H1 (cell line): ENCODE results near the gene DGUOK. TPM values are rescaled to one million over a fixed set of nuclear protein-coding genes. Genes with fewer than 3 reads are reported as not detected.

Experiments
- CTCF ChIA-PET: fragments of 300-600 bp; sonication (Branson Sonifier 250); formaldehyde crosslinking; loops from one replicate; lab custom pipeline; 2021; ENCODE audit not compliant: partially characterized antibody; lab: Charles Lee
- POLR2A ChIA-PET: fragments of 300-600 bp; sonication (Branson Sonifier 250); formaldehyde crosslinking; loops from one replicate; lab custom pipeline; 2021; ENCODE audit warnings: inconsistent platforms; ENCODE audit not compliant: partially characterized antibody; lab: Charles Lee
- DNase-seq, 2 experiments: peaks; one replicate each; pipeline versions ENCODE4 v3.0.0 to v3.0.0-alpha.2; 2010 to 2022; ENCODE audit warnings: low spot score in 2 of 2, low read depth in 1 of 2, mixed read lengths in 1 of 2
- FAIRE-seq: peaks from 2 replicates; lab custom pipeline; 2011; peaks lifted over from hg19 to GRCh38; lab: Jason Lieb, UNC
- H2AFZ ChIP-seq: 2 replicates; pipeline ENCODE4 v1.8.1; 2012; ENCODE audit warnings: low read length, inconsistent platforms
- H2AK5ac ChIP-seq: 2 replicates; pipeline ENCODE4 v1.6.1; 2013; ENCODE audit warnings: low read depth, low read length
- H2BK120ac ChIP-seq: replicated peaks from 2 replicates; pipeline ENCODE3; 2013; ENCODE audit warnings: low read depth, low read length, inconsistent platforms
- H2BK12ac ChIP-seq: 2 replicates; pipeline ENCODE4 v1.6.1; 2013; ENCODE audit warnings: low read depth, low read length
- H2BK15ac ChIP-seq: 2 replicates; pipeline ENCODE4 v1.6.1; 2013; ENCODE audit warnings: low read length
- H2BK20ac ChIP-seq: 2 replicates; pipeline ENCODE4 v1.6.1; 2013; ENCODE audit warnings: low read length
- H2BK5ac ChIP-seq: 2 replicates; pipeline ENCODE4 v1.6.1; 2013; ENCODE audit warnings: low read depth, low read length
- H3K14ac ChIP-seq: 2 replicates; pipeline ENCODE4 v1.6.1; 2013; ENCODE audit warnings: inconsistent platforms; ENCODE audit not compliant: insufficient read length
- H3K18ac ChIP-seq: 2 replicates; pipeline ENCODE4 v1.6.1; 2013; ENCODE audit warnings: low read length; ENCODE audit errors: extremely low read depth
- H3K23ac ChIP-seq: 2 replicates; pipeline ENCODE4 v1.6.1; 2013; ENCODE audit warnings: inconsistent platforms; ENCODE audit not compliant: insufficient read length
- H3K23me2 ChIP-seq: 2 replicates; pipeline ENCODE4 v1.6.1; 2013; ENCODE audit warnings: low read depth, low read length
- H3K27ac ChIP-seq: 2 replicates; pipeline ENCODE4 v1.6.1; 2011; ENCODE audit warnings: low read depth, low read length, inconsistent platforms
- H3K27me3 ChIP-seq, 4 experiments: replicated peaks in 1 of 4; 1 replicate in 1 of 4; 2 replicates in 3 of 4; pipeline versions ENCODE4 v1.6.1 to v1.8.1; 2011 to 2013; ENCODE audit warnings: low read length in 3 of 4, mild to moderate bottlenecking in 3 of 4, inconsistent platforms in 2 of 4, mixed read lengths in 2 of 4, moderate library complexity in 1 of 4; ENCODE audit not compliant: control insufficient read depth in 3 of 4, insufficient read depth in 3 of 4; ENCODE audit errors: extremely low read depth in 1 of 4
- H3K36me3 ChIP-seq, 4 experiments: 2 replicates each; pipeline versions ENCODE4 v1.6.1 to v1.8.1; 2011 to 2013; ENCODE audit warnings: mild to moderate bottlenecking in 4 of 4, low read length in 3 of 4, moderate library complexity in 2 of 4, control low read depth in 1 of 4, inconsistent platforms in 1 of 4; ENCODE audit not compliant: insufficient read depth in 4 of 4, control insufficient read depth in 2 of 4
- H3K4ac ChIP-seq: replicated peaks from 2 replicates; pipeline ENCODE3; 2013; ENCODE audit warnings: low read length, low read depth, mixed read lengths, inconsistent platforms; ENCODE audit not compliant: insufficient read length
- H3K4me1 ChIP-seq, 4 experiments: replicated peaks in 1 of 4; 1 replicate in 1 of 4; 2 replicates in 3 of 4; pipeline versions ENCODE4 v1.6.1 to v1.8.1; 2011 to 2013; ENCODE audit warnings: low read length in 3 of 4, inconsistent platforms in 2 of 4, mixed read lengths in 1 of 4; ENCODE audit not compliant: insufficient read depth in 4 of 4, control insufficient read depth in 3 of 4
- H3K4me2 ChIP-seq, 2 experiments: 2 replicates each; pipeline versions ENCODE4 v1.6.1 to v1.8.1; 2011 to 2013; ENCODE audit warnings: low read depth in 2 of 2, low read length in 2 of 2, control low read depth in 1 of 2, inconsistent platforms in 1 of 2, mild to moderate bottlenecking in 1 of 2; ENCODE audit not compliant: insufficient read depth in 1 of 2
- H3K4me3 ChIP-seq, 4 experiments: fragments of 200-600, 300-600 bp in 1 of 4; sonication (generic), shearing (Covaris generic), sonication (Bioruptor Twin) in 1 of 4; 2 replicates each; pipeline versions ENCODE4 v1.5.1 to v1.8.1; 2011 to 2016; ENCODE audit warnings: low read length in 4 of 4, low read depth in 3 of 4, control low read depth in 2 of 4, inconsistent platforms in 2 of 4, mild to moderate bottlenecking in 2 of 4, mixed read lengths in 1 of 4, moderate library complexity in 1 of 4; ENCODE audit not compliant: insufficient read depth in 2 of 4; ENCODE audit errors: extremely low read depth in 1 of 4
- H3K56ac ChIP-seq: replicated peaks from 2 replicates; pipeline ENCODE3; 2013; ENCODE audit warnings: low read depth, mild to moderate bottlenecking, mixed read lengths, low read length, inconsistent platforms; ENCODE audit not compliant: insufficient read length
- H3K79me1 ChIP-seq: 2 replicates; pipeline ENCODE4 v1.6.1; 2013; ENCODE audit warnings: low read depth, low read length, control low read depth
- H3K79me2 ChIP-seq, 2 experiments: 2 replicates each; pipeline versions ENCODE4 v1.6.1 to v1.8.1; 2012 to 2013; ENCODE audit warnings: low read length in 2 of 2, mild to moderate bottlenecking in 2 of 2, inconsistent platforms in 1 of 2; ENCODE audit not compliant: insufficient read depth in 2 of 2, control insufficient read depth in 1 of 2
- H3K9ac ChIP-seq, 4 experiments: replicated peaks in 1 of 4; 1 replicate in 1 of 4; 2 replicates in 3 of 4; pipeline versions ENCODE4 v1.6.1 to v1.8.1; 2011 to 2013; ENCODE audit warnings: low read depth in 3 of 4, low read length in 3 of 4, control low read depth in 2 of 4, mild to moderate bottlenecking in 2 of 4, moderate library complexity in 2 of 4, inconsistent platforms in 1 of 4; ENCODE audit errors: extremely low read depth in 1 of 4
- H3K9me3 ChIP-seq, 2 experiments: 2 replicates each; pipeline versions ENCODE4 v1.6.1 to v1.8.1; 2012 to 2013; ENCODE audit warnings: mild to moderate bottlenecking in 2 of 2, moderate library complexity in 2 of 2, control low read depth in 1 of 2, inconsistent platforms in 1 of 2, low read depth in 1 of 2, low read length in 1 of 2, mixed read lengths in 1 of 2; ENCODE audit not compliant: insufficient read depth in 2 of 2
- H4K20me1 ChIP-seq, 2 experiments: replicated peaks in 1 of 2; 2 replicates each; pipeline versions ENCODE3 to v1.8.1; 2011 to 2013; ENCODE audit warnings: inconsistent platforms in 2 of 2, low read length in 2 of 2, mild to moderate bottlenecking in 1 of 2; ENCODE audit not compliant: insufficient read depth in 2 of 2, control insufficient read depth in 1 of 2
- H4K5ac ChIP-seq: 2 replicates; pipeline ENCODE4 v1.6.1; 2013; ENCODE audit warnings: low read length, low read depth, mixed read lengths, inconsistent platforms; ENCODE audit not compliant: insufficient read length
- H4K8ac ChIP-seq: 2 replicates; pipeline ENCODE4 v1.8.0; 2013; ENCODE audit warnings: mild to moderate bottlenecking, moderate library complexity, low read length, inconsistent platforms; ENCODE audit not compliant: insufficient read depth; ENCODE audit errors: extremely low read depth
- H4K91ac ChIP-seq: replicated peaks from 2 replicates; pipeline ENCODE3; 2013; ENCODE audit warnings: low read length, mixed read lengths, inconsistent platforms; ENCODE audit not compliant: insufficient read length
- BACH1 ChIP-seq: IDR thresholded peaks from 2 replicates; pipeline ENCODE4 v1.6.1; 2012; ENCODE audit warnings: low read length, improper control_type of control experiment
- GTF2F1 ChIP-seq: IDR thresholded peaks from 2 replicates; pipeline ENCODE4 v1.6.1; 2012; ENCODE audit warnings: low read depth, low read length, improper control_type of control experiment, borderline replicate concordance
- HDAC2 ChIP-seq, 2 experiments: fragments of 300-600 bp in 1 of 2; sonication (generic) in 1 of 2; IDR thresholded peaks; 2 replicates each; pipeline ENCODE4 v1.6.1; 2011 to 2012; ENCODE audit warnings: low read depth in 2 of 2, low read length in 2 of 2, mild to moderate bottlenecking in 2 of 2, moderate library complexity in 2 of 2, borderline replicate concordance in 1 of 2, inconsistent platforms in 1 of 2
- SUZ12 ChIP-seq: fragments of 200-600 bp; sonication (generic); IDR thresholded peaks from 2 replicates; pipeline ENCODE4 v1.6.1; 2012; ENCODE audit warnings: mild to moderate bottlenecking, inconsistent platforms, low read length, moderate library complexity, mixed read lengths
- WGBS, 2 experiments: shearing (Covaris generic) in 1 of 2; methylation state at CpG; one replicate each; pipeline versions ENCODE4 v1.1.6 to v1.1.7; 2013 to 2015; ENCODE audit warnings: low lambda C conversion rate in 2 of 2, mixed read lengths in 2 of 2, inconsistent platforms in 1 of 2, low coverage in 1 of 2, missing lambda C conversion rate in 1 of 2; ENCODE audit not compliant: insufficient replicate concordance in 2 of 2, insufficient coverage in 1 of 2, insufficient read length in 1 of 2; ENCODE audit errors: extremely low coverage in 1 of 2, missing lambda C conversion rate in 1 of 2; 5-methylcytosine and 5-hydroxymethylcytosine counted together
- polyA plus RNA-seq, 7 experiments: library from polyadenylated mRNA; depleted of rRNA in 3 of 7; stranded (reverse) in 5 of 7; unstranded in 2 of 7; fragments of >200 nt in 5 of 7; fragments of 200-250 nt in 2 of 7; gene quantifications; 1 replicate in 5 of 7; 2 replicates in 1 of 7; 4 replicates in 1 of 7; pipeline versions ENCODE4 v1.2.1 to v1.2.3, GENCODE V29; 2011 to 2013; ENCODE audit warnings: missing spikeins in 2 of 7, mixed read lengths in 2 of 7
- total RNA-seq: library from RNA; stranded (reverse); fragmentation: NEBNext Ultra II Directional; extraction: Animal tissue kit (Norgen Biotek cat#: 25700); gene quantifications from 2 replicates; pipeline ENCODE4 v1.2.1, GENCODE V29; 2021

Gene DGUOK
- total and polyA plus RNA-seq, 2 of the 8 experiments (the other 6 are each of a cell fraction or from before 2014, with no cell fraction given) = 110 to 168 TPM

DNA sequence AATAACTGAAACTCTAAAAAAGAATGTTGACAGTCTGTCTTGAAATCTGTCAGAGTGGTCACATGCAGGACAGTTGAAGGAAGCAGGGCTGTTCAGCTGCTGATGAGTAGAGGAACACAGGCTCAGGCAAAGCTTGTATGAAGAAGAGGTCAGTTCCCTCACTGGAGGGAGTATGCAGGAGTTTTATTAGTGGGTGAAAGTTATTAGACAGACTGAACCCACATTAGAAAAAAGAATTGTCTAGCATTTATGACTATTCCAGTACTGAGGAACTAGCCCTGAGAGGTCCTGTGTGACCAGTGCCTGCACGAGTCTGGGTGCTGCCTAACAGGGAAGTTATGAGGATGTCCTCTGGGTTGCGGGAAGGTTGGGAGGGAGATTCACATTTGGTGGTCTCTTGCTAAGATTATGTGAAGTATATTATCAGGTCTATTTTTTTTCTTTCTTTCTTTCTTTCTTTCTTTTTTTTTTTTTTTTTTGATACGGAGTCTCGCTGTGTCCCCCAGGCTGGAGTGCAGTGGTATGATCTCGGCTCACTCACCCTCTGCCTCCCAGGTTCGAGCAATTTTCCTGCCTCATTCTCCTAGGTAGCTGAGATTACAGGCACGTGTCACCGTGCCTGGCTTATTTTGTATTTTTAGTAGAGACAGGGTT, 67.6 kb downstream of the DGUOK start:
- no peak overlapping the region for H2BK15ac ChIP-seq

More for the DNA sequence above, 67.6 kb downstream of the DGUOK start:
- Histone ChIP-seq H4K91ac (no peak overlapping the region), H3K4ac (no peak overlapping the region), H3K9ac (no peak overlapping the region), H3K27me3 (no peaks in the 10 kb centered on the region), H3K18ac (no peak overlapping the region), H4K8ac (no peak overlapping the region), H3K4me3 (no peak overlapping the region), H4K5ac (no peak overlapping the region), H4K20me1 (peaks cover 23 to 42% of the 10 kb centered on the region in 2 experiments), H3K4me1 (peaks cover 0 to 10% (median 4%) of the 10 kb centered on the region in 4 experiments; a peak in 3 of 7 replicates), H2AFZ (no peak overlapping the region), H3K14ac (no peak overlapping the region), H2AK5ac (no peak overlapping the region), H3K79me1 (peaks cover 17% of the 10 kb centered on the region), H3K36me3 (peaks cover 0 to 4% (median 0%) of the 10 kb centered on the region in 4 experiments; a peak in 1 of 8 replicates), H3K79me2 (peaks cover 5 to 86% of the 10 kb centered on the region in 2 experiments), H3K9me3 (no peaks in the 10 kb centered on the region), H2BK12ac (no peak overlapping the region), H2BK20ac (no peak overlapping the region), H3K23me2 (no peaks in the 10 kb centered on the region), H2BK5ac (no peak overlapping the region), H3K23ac (no peak overlapping the region), H3K4me2 (no peak overlapping the region), H2BK120ac (no peak overlapping the region), H3K27ac (no peak overlapping the region), H3K56ac (no peak overlapping the region)
- DNase-seq = no peak
- FAIRE-seq = no peak
- 90% methylated on average over 6 of the region's 8 CpGs; no CpG with 5 or more reads in 1 of the 2 experiments for WGBS, 2 experiments
- ChIA-PET POLR2A (interaction anchor here (0.9 to 4.5 kb wide), 2 partner anchors 8 to 16 kb away, joined by 3 to 37 read pairs; partner anchors contain the start of gene TET3), CTCF (interaction anchor here (0.6 to 1.1 kb wide), 2 partner anchors 11 to 55 kb away, joined by 3 read pairs; no protein-coding TSS in a partner anchor)
- no peak for TF ChIP-seq BACH1
- TF ChIP-seq HDAC2 (IDR thresholded peaks at IDR 0.05; ENCODE audit: borderline replicate concordance in 1 of 2, low read depth in 2 of 2, low read length in 2 of 2) = no peak
- TF ChIP-seq SUZ12 = no peak
- no peak for TF ChIP-seq GTF2F1
